Upper lobe of left lung (tissue), 4 donors: ENCODE results near the gene BCOR.

Experiments used
- CTCF ChIP-seq, 6 experiments: fragments of 450-650 bp in 4 of 6; fragments of 200-600 bp in 2 of 6; sonication (generic) in 2 of 6; IDR thresholded peaks; one replicate each; pipeline ENCODE4 v1.5.1; 2016 to 2019; ENCODE audit warnings: antibody characterized with exemption in 6 of 6
- EP300 ChIP-seq, 4 donors: sonication (generic); formaldehyde crosslinking; IDR thresholded peaks; one replicate each; pipeline ENCODE4 v1.5.1; 2017; ENCODE audit warnings: antibody characterized with exemption in 4 of 4, control low read depth in 2 of 4
- POLR2A ChIP-seq, 4 donors: fragments of 450-650 bp; IDR thresholded peaks; one replicate each; pipeline ENCODE4 v1.5.1; 2016 to 2017; ENCODE audit warnings: antibody characterized with exemption in 4 of 4, mild to moderate bottlenecking in 2 of 4
- POLR2AphosphoS5 ChIP-seq, 2 donors: sonication (generic); formaldehyde crosslinking; IDR thresholded peaks; one replicate each; pipeline ENCODE4 v1.5.1; 2017; ENCODE audit warnings: antibody characterized with exemption in 2 of 2

- TF ChIP-seq CTCF (IDR thresholded peaks at IDR 0.05) (no peak), POLR2A (IDR thresholded peaks at IDR 0.05) (peak in 2 of 4 donors; percentile 20 to 37), POLR2AphosphoS5 (IDR thresholded peaks at IDR 0.05) (peak in 1 of 2 donors; percentile 4), EP300 (IDR thresholded peaks at IDR 0.05) (no peak)
Observed at GRCh38 chrX:40098264-40099054, 701 bp upstream of the BCOR start.
